K562 (cell line): Measurements from ENCODE around the gene UBA7. TPM values are rescaled to one million over a fixed set of nuclear protein-coding genes. Genes with fewer than 3 reads are reported as not detected.

Experiments used
- ATAC-seq: fragments of 200-7000 bp; cut with Tn5 transposase; 3 replicates; pipeline ENCODE4 v1.9.1; 2020; ENCODE audit warnings: moderate library complexity
- BruUV-seq: library from RNA; stranded (reverse); fragments of 400-500 nt; replicated peaks from 2 replicates; lab custom pipeline; 2021; lab: Mats Ljungman, UMichigan
- CTCF ChIA-PET: fragments of 300-600 bp; formaldehyde crosslinking; extraction: SDS; loops from one replicate; lab custom pipeline; 2021; ENCODE audit warnings: low intra/inter-chr PET ratio; lab: Yijun Ruan, JAX
- POLR2A ChIA-PET: fragments of 300-600, 350-650 bp; sonication (Branson Sonifier 250); formaldehyde crosslinking; extraction: SDS; loops from one replicate; lab custom pipeline; 2021; ENCODE audit warnings: antibody characterized with exemption, inconsistent platforms; lab: Yijun Ruan, JAX
- DNase-seq, 4 experiments: peaks; one replicate each; pipeline versions ENCODE4 v3.0.0 to v3.0.0-alpha.2; 2011 to 2018; ENCODE audit warnings: low spot score in 3 of 4, mixed read lengths in 3 of 4; ENCODE audit errors: extremely low read depth in 1 of 4
- FAIRE-seq: peaks from 2 replicates; lab custom pipeline; 2011; peaks lifted over from hg19 to GRCh38; lab: Jason Lieb, UNC
- H2AFZ ChIP-seq: 2 replicates; pipeline ENCODE4 v1.6.0; 2011; ENCODE audit warnings: low read depth, low read length, control low read depth, inconsistent platforms
- H3K27ac ChIP-seq: fragments of 200-600 bp; 3 replicates; pipeline ENCODE4 v1.8.0; 2011; ENCODE audit warnings: low read depth, mild to moderate bottlenecking, control low read depth, inconsistent platforms, low read length, moderate library complexity, mixed read lengths; ENCODE audit errors: extremely low read depth
- H3K27me3 ChIP-seq, 2 experiments: fragments of 300-600 bp in 1 of 2; 2 replicates in 1 of 2; 3 replicates in 1 of 2; pipeline versions ENCODE4 v1.6.0 to v1.8.0; 2011; ENCODE audit warnings: inconsistent platforms in 2 of 2, low read length in 2 of 2, mild to moderate bottlenecking in 1 of 2, mixed read lengths in 1 of 2, moderate library complexity in 1 of 2; ENCODE audit not compliant: control insufficient read depth in 2 of 2, insufficient read depth in 2 of 2
- H3K36me3 ChIP-seq: fragments of 300-600 bp; 3 replicates; pipeline ENCODE4 v1.8.0; 2011; ENCODE audit warnings: mild to moderate bottlenecking, low read length, inconsistent platforms; ENCODE audit not compliant: control insufficient read depth, insufficient read depth
- H3K4me1 ChIP-seq, 2 experiments: fragments of 200-600 bp in 1 of 2; replicated peaks in 1 of 2; 2 replicates in 1 of 2; 3 replicates in 1 of 2; pipeline versions ENCODE4 v1.5.1 to v1.8.0; 2011; ENCODE audit warnings: inconsistent platforms in 2 of 2, low read length in 2 of 2, mild to moderate bottlenecking in 1 of 2, mixed read lengths in 1 of 2, moderate library complexity in 1 of 2; ENCODE audit not compliant: control insufficient read depth in 2 of 2, insufficient read depth in 2 of 2
- H3K4me2 ChIP-seq: 2 replicates; pipeline ENCODE4 v1.6.1; 2011; ENCODE audit warnings: low read length, control low read depth, inconsistent platforms, mixed read lengths; ENCODE audit not compliant: insufficient read depth
- H3K4me3 ChIP-seq: fragments of 200-600 bp; sonication (generic), shearing (Covaris generic); 2 replicates; pipeline ENCODE4 v1.5.1; 2016; ENCODE audit warnings: control low read depth, inconsistent platforms
- H3K79me2 ChIP-seq: fragments of 200-600 bp; 3 replicates; pipeline ENCODE4 v1.8.0; 2011; ENCODE audit warnings: low read length, inconsistent platforms; ENCODE audit not compliant: control insufficient read depth, insufficient read depth
- H3K9ac ChIP-seq, 2 experiments: 2 replicates each; pipeline versions ENCODE4 v1.6.0 to v1.6.1; 2011; ENCODE audit warnings: low read depth in 2 of 2, low read length in 2 of 2, control low read depth in 1 of 2, inconsistent platforms in 1 of 2, mild to moderate bottlenecking in 1 of 2, mixed read lengths in 1 of 2; ENCODE audit not compliant: insufficient read depth in 1 of 2
- H3K9me1 ChIP-seq: one replicate; pipeline ENCODE4 v1.6.0; 2011; ENCODE audit warnings: inconsistent platforms, mild to moderate bottlenecking, low read length, moderate library complexity; ENCODE audit not compliant: control insufficient read depth, insufficient read depth
- H3K9me3 ChIP-seq: replicated peaks from 2 replicates; pipeline ENCODE4 v1.5.1; 2011; ENCODE audit warnings: low read depth, low read length, inconsistent platforms; ENCODE audit not compliant: control insufficient read depth, insufficient read depth
- H4K20me1 ChIP-seq: replicated peaks from 2 replicates; pipeline ENCODE4 v1.6.1; 2011; ENCODE audit warnings: low read length, inconsistent platforms, mixed read lengths; ENCODE audit not compliant: control insufficient read depth, insufficient read depth
- BACH1 ChIP-seq: fragments of 200-800 bp; sonication (Bioruptor generic); IDR thresholded peaks from 2 replicates; pipeline ENCODE4 v1.6.1; 2016; ENCODE audit warnings: missing genetic modification characterization, missing compliant biosample characterization
- CBFB ChIP-seq: sonication (generic); formaldehyde crosslinking; IDR thresholded peaks from 2 replicates; pipeline ENCODE4 v1.4.0; 2020; ENCODE audit warnings: mild to moderate bottlenecking, missing genetic modification reagents
- CSDE1 ChIP-seq, 2 experiments: fragments of 450-650 bp; IDR thresholded peaks; 2 replicates each; pipeline ENCODE4 v1.6.1; 2016; ENCODE audit warnings: mild to moderate bottlenecking in 1 of 2
- GABPB2 ChIP-seq: fragments of 250-450 bp; sonication (Bioruptor Pico); conservative IDR thresholded peaks from 2 replicates; pipeline ENCODE4 v1.5.1; 2021; ENCODE audit warnings: mild to moderate bottlenecking
- HES1 ChIP-seq: fragments of 450-650 bp; IDR thresholded peaks from 2 replicates; pipeline ENCODE4 v1.6.1; 2016; ENCODE audit warnings: low read depth, mild to moderate bottlenecking, moderate library complexity
- LEF1 ChIP-seq: fragments of 450-650 bp; IDR thresholded peaks from 2 replicates; pipeline ENCODE4 v1.6.1; 2016; ENCODE audit warnings: mild to moderate bottlenecking
- MED1 ChIP-seq: sonication (generic); formaldehyde crosslinking; IDR thresholded peaks from 2 replicates; pipeline ENCODE4 v1.8.1; 2023; ENCODE audit warnings: missing genetic modification reagents, borderline replicate concordance
- MEF2A ChIP-seq: IDR thresholded peaks from 2 replicates; pipeline ENCODE4 v1.6.1; 2011; ENCODE audit warnings: low read depth, mild to moderate bottlenecking, low read length, moderate library complexity; ENCODE audit not compliant: control insufficient read depth
- TCFL5 ChIP-seq: fragments of 250-450 bp; sonication (Bioruptor Pico); conservative IDR thresholded peaks from 2 replicates; pipeline ENCODE4 v1.6.1; 2021; ENCODE audit warnings: mild to moderate bottlenecking, moderate library complexity, matching md5 sums
- TEAD1 ChIP-seq, 2 experiments: fragments of 450-650 bp in 1 of 2; sonication (generic) in 1 of 2; formaldehyde crosslinking; IDR thresholded peaks; 2 replicates each; pipeline versions ENCODE4 v1.4.0 to v1.8.0; 2020 to 2022; ENCODE audit warnings: mild to moderate bottlenecking in 2 of 2, missing genetic modification reagents in 1 of 2
- TSHZ1 ChIP-seq: fragments of 250-450 bp; sonication (Bioruptor Pico); IDR thresholded peaks from 2 replicates; pipeline ENCODE4 v1.4.0; 2020; ENCODE audit warnings: mild to moderate bottlenecking, moderate library complexity
- ZNF197 ChIP-seq: fragments of 200-800 bp; sonication (Bioruptor generic); IDR thresholded peaks from 2 replicates; pipeline ENCODE4 v1.6.1; 2016; ENCODE audit warnings: low read depth, missing genetic modification characterization, missing compliant biosample characterization
- WGBS: fragments of 100-300 bp; shearing (Covaris generic); methylation state at CpG from one replicate; pipeline ENCODE4 v1.1.6; 2016; ENCODE audit warnings: low coverage, mixed read lengths; ENCODE audit not compliant: insufficient coverage; ENCODE audit errors: missing lambda C conversion rate; 5-methylcytosine and 5-hydroxymethylcytosine counted together
- in situ Hi-C: fragments of 300-500 bp; cut with MboI; formaldehyde crosslinking; loops from 4 replicates; pipeline ENCODE4 v1.15.0; 2018; ENCODE audit warnings: inconsistent platforms, mixed read lengths
- intact Hi-C: fragments of 100-400 bp; cut with micrococcal nuclease; formaldehyde crosslinking; loops from 2 replicates; pipeline ENCODE4 v1.14.2; 2022
- polyA plus RNA-seq, 8 experiments: library from polyadenylated mRNA; depleted of rRNA in 4 of 8; stranded (reverse) in 5 of 8; unstranded in 3 of 8; fragments of >200 nt; fragmentation: Nextera tagmentation in 2 of 8; fragmentation: Illumina TruSeq in 1 of 8; extraction: Ambion mirVana in 2 of 8; extraction: Trizol in 1 of 8; gene quantifications; 2 replicates each; pipeline versions ENCODE4 v1.2.1 to v1.2.3, GENCODE V29; 2011 to 2014; ENCODE audit warnings: inconsistent platforms in 1 of 8, missing spikeins in 1 of 8
- total RNA-seq, 7 experiments: library from RNA; depleted of rRNA in 6 of 7; stranded (reverse); fragments of >200 nt in 6 of 7; fragmentation: Illumina TruSeq in 2 of 7; extraction: Trizol in 2 of 7; gene quantifications; 2 replicates each; pipeline versions ENCODE4 v1.2.1 to v1.2.3, GENCODE V29; 2011 to 2021; ENCODE audit warnings: low replicate concordance in 1 of 7

Gene UBA7
- total and polyA plus RNA-seq, 9 of the 15 experiments (the other 6 are each of a cell fraction or from before 2014, with no cell fraction given) = 0.17 to 3.3 (median 2.0) TPM

- no peak for ATAC-seq
- no peaks in the 10 kb centered on the region for H4K20me1 ChIP-seq
- no peak for FAIRE-seq
- no peak overlapping the region for H3K4me2 ChIP-seq
- 0 out of 4 replicates have a peak overlapping the region, but pooled peaks of 1 of the 2 experiments have one; percentile 55 for H3K9ac ChIP-seq
- H3K79me2 ChIP-seq = peaks cover 9% of the 10 kb centered on the region; the same call in 2 of the 3 replicates
- in situ Hi-C loops = no loop called here
- H3K9me1 ChIP-seq = peaks cover 4% of the 10 kb centered on the region
- H3K4me1 ChIP-seq = peaks cover 7 to 27% of the 10 kb centered on the region in 2 experiments; a peak in 3 of 5 replicates
- no TSS peak for BruUV-seq
- ChIA-PET POLR2A (interaction anchor here (0.5 kb wide), 1 partner anchor 141 kb away, joined by 3 read pairs; the partner anchor contains the start of gene RBM6), CTCF (no interaction called here)
- H3K4me3 ChIP-seq = no peak overlapping the region
- H3K9me3 ChIP-seq = no peaks in the 10 kb centered on the region
- peak overlapping the region; percentile 32; the same call in 1 of the 2 replicates for H2AFZ ChIP-seq
- 22% methylated on average over 1 of the region's 1 CpG for WGBS
- H3K27ac ChIP-seq = no peak overlapping the region
- H3K36me3 ChIP-seq = no peaks in the 10 kb centered on the region
- TF ChIP-seq LEF1 (no peak), HES1 (no peak), MEF2A (no peak), BACH1 (no peak), GABPB2 (no peak), MED1 (no peak), CSDE1 (IDR thresholded peaks at IDR 0.05) (no peak), CBFB (CRISPR knock-in tag) (no peak), TCFL5 (no peak), TEAD1 (CRISPR knock-in tag; IDR thresholded peaks at IDR 0.05) (no peak), ZNF197 (CRISPR knock-in tag) (no peak), TSHZ1 (CRISPR knock-in tag) (no peak)
- H3K27me3 ChIP-seq = no peaks in the 10 kb centered on the region
- intact Hi-C loops = no loop called here
- DNase-seq = no peak
Observed at GRCh38 chr3:49799105-49799504, 14.6 kb downstream of the UBA7 start.
